Neuronal stem cell (in vitro differentiated cells): ENCODE data around the gene BTBD2.

Source experiments
- DNase-seq: peaks from one replicate; pipeline ENCODE4 v3.0.0-alpha.2; 2013; ENCODE audit warnings: low spot score
- H2AFZ ChIP-seq: one replicate; pipeline ENCODE4 v1.6.1; 2013; ENCODE audit warnings: mild to moderate bottlenecking, low read length, inconsistent platforms
- H2AK5ac ChIP-seq: 2 replicates; pipeline ENCODE4 v1.6.1; 2013; ENCODE audit warnings: low read depth, mild to moderate bottlenecking, inconsistent platforms, low read length, moderate library complexity, mixed read lengths
- H2BK120ac ChIP-seq: 2 replicates; pipeline ENCODE4 v1.6.1; 2013; ENCODE audit warnings: low read depth, mild to moderate bottlenecking, inconsistent platforms, low read length, moderate library complexity, mixed read lengths
- H2BK12ac ChIP-seq: one replicate; pipeline ENCODE4 v1.6.1; 2013; ENCODE audit warnings: low read length, inconsistent platforms
- H2BK15ac ChIP-seq: 2 replicates; pipeline ENCODE4 v1.6.1; 2013; ENCODE audit warnings: mild to moderate bottlenecking, low read length, inconsistent platforms, mixed read lengths
- H2BK5ac ChIP-seq: one replicate; pipeline ENCODE4 v1.6.1; 2013; ENCODE audit warnings: inconsistent platforms, mild to moderate bottlenecking, low read length, moderate library complexity
- H3K14ac ChIP-seq: one replicate; pipeline ENCODE4 v1.6.1; 2013; ENCODE audit warnings: low read length, inconsistent platforms
- H3K18ac ChIP-seq: 2 replicates; pipeline ENCODE4 v1.6.1; 2013; ENCODE audit warnings: low read length, inconsistent platforms
- H3K23ac ChIP-seq: 2 replicates; pipeline ENCODE4 v1.6.1; 2013; ENCODE audit warnings: low read depth, mild to moderate bottlenecking, mixed read lengths, low read length, inconsistent platforms; ENCODE audit not compliant: poor library complexity
- H3K27ac ChIP-seq: replicated peaks from 3 replicates; pipeline ENCODE4 v1.5.1; 2013; ENCODE audit warnings: low read length, inconsistent platforms
- H3K27me3 ChIP-seq, 3 experiments: 2 replicates each; pipeline ENCODE4 v1.6.1; 2013; ENCODE audit warnings: low read length in 3 of 3, mild to moderate bottlenecking in 2 of 3, inconsistent platforms in 1 of 3, low read depth in 1 of 3, mixed read lengths in 1 of 3, moderate library complexity in 1 of 3; ENCODE audit not compliant: control insufficient read depth in 3 of 3, insufficient read depth in 3 of 3
- H3K36me3 ChIP-seq, 2 donors: replicated peaks in 1 of 2; 2 replicates each; pipeline ENCODE4 v1.6.1; 2013; ENCODE audit warnings: low read length in 2 of 2; ENCODE audit not compliant: control insufficient read depth in 2 of 2, insufficient read depth in 2 of 2
- H3K4ac ChIP-seq: 2 replicates; pipeline ENCODE4 v1.6.1; 2013; ENCODE audit warnings: inconsistent platforms, mild to moderate bottlenecking, low read length, moderate library complexity
- H3K4me1 ChIP-seq, 2 donors: 1 replicate in 1 of 2; 2 replicates in 1 of 2; pipeline ENCODE4 v1.6.1; 2013; ENCODE audit warnings: low read length in 2 of 2, low read depth in 1 of 2; ENCODE audit not compliant: control insufficient read depth in 2 of 2, insufficient read depth in 1 of 2
- H3K4me2 ChIP-seq: one replicate; pipeline ENCODE4 v1.6.1; 2013; ENCODE audit warnings: mild to moderate bottlenecking, low read length, inconsistent platforms; ENCODE audit not compliant: insufficient read depth, poor library complexity, severe bottlenecking
- H3K4me3 ChIP-seq, 2 donors: 2 replicates each; pipeline ENCODE4 v1.5.1; 2013; ENCODE audit warnings: low read length in 2 of 2, mild to moderate bottlenecking in 2 of 2, inconsistent platforms in 1 of 2, moderate library complexity in 1 of 2
- H3K79me1 ChIP-seq: one replicate; pipeline ENCODE4 v1.6.1; 2013; ENCODE audit warnings: low read depth, mild to moderate bottlenecking, inconsistent platforms, low read length, moderate library complexity
- H3K9ac ChIP-seq: one replicate; pipeline ENCODE4 v1.6.1; 2013; ENCODE audit warnings: mild to moderate bottlenecking, low read depth, low read length, inconsistent platforms; ENCODE audit not compliant: poor library complexity
- H3K9me3 ChIP-seq, 2 donors: replicated peaks in 1 of 2; 2 replicates each; pipeline versions ENCODE3 to v1.6.1; 2013; ENCODE audit warnings: low read length in 2 of 2, mild to moderate bottlenecking in 2 of 2, inconsistent platforms in 1 of 2, low read depth in 1 of 2, mixed read lengths in 1 of 2, moderate library complexity in 1 of 2; ENCODE audit not compliant: control insufficient read depth in 2 of 2, insufficient read depth in 1 of 2
- H4K8ac ChIP-seq: one replicate; pipeline ENCODE4 v1.6.1; 2013; ENCODE audit warnings: low read depth, mild to moderate bottlenecking, inconsistent platforms, low read length, moderate library complexity
- H4K91ac ChIP-seq: one replicate; pipeline ENCODE4 v1.6.1; 2013; ENCODE audit warnings: low read length, low read depth, mild to moderate bottlenecking, inconsistent platforms; ENCODE audit not compliant: poor library complexity
- WGBS, 2 donors: extraction: QIAGEN DNeasy Blood & Tissue Kit; methylation state at CpG; one replicate each; pipeline ENCODE4 v1.1.7; 2013; ENCODE audit warnings: missing lambda C conversion rate in 2 of 2, mixed read lengths in 1 of 2; ENCODE audit not compliant: insufficient read length in 2 of 2, insufficient replicate concordance in 1 of 2; ENCODE audit errors: extremely low coverage in 2 of 2; 5-methylcytosine and 5-hydroxymethylcytosine counted together

The BTBD2 gene

DNA sequence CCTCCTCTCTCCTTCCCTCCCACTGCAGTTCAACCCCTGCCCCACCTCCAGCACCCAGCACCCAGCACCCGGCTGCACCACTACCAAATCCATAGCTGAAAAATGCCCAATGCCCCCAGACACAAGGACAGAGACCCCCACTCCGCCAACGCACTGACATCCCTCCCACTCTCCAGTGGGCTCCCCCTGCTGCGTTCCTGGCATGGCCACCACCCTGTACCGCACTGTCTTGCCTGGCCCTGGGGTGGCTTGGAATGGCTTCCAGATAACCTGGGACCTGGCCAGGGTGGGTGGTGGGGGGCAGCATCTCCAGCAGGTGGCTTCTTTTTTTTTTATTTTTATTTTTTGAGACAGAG is 41.3 kb upstream of the BTBD2 start:
- Histone ChIP-seq H3K79me1 (peaks cover 9% of the 10 kb centered on the region), H2AFZ (no peak overlapping the region), H4K8ac (no peak overlapping the region), H3K9me3 (no peaks in the 10 kb centered on the region), H3K4me3 (no peak overlapping the region), H3K4me1 (peaks cover 26 to 39% of the 10 kb centered on the region in 2 donors), H3K4ac (no peak overlapping the region), H3K9ac (no peak overlapping the region), H3K4me2 (no peak overlapping the region), H2BK5ac (no peak overlapping the region), H3K18ac (peak overlapping the region; percentile 70), H2BK12ac (peak overlapping the region; percentile 98), H3K27me3 (no peaks in the 10 kb centered on the region), H2AK5ac (peak overlapping the region; percentile 96), H2BK15ac (no peak overlapping the region), H3K36me3 (no peaks in the 10 kb centered on the region), H3K23ac (no peak overlapping the region), H2BK120ac (no peak overlapping the region), H4K91ac (no peak overlapping the region), H3K27ac (no peak overlapping the region), H3K14ac (no peak overlapping the region)
- no CpG with 5 or more reads among the region's 5 CpGs for WGBS, 2 donors
- DNase-seq: no peak

DNA sequence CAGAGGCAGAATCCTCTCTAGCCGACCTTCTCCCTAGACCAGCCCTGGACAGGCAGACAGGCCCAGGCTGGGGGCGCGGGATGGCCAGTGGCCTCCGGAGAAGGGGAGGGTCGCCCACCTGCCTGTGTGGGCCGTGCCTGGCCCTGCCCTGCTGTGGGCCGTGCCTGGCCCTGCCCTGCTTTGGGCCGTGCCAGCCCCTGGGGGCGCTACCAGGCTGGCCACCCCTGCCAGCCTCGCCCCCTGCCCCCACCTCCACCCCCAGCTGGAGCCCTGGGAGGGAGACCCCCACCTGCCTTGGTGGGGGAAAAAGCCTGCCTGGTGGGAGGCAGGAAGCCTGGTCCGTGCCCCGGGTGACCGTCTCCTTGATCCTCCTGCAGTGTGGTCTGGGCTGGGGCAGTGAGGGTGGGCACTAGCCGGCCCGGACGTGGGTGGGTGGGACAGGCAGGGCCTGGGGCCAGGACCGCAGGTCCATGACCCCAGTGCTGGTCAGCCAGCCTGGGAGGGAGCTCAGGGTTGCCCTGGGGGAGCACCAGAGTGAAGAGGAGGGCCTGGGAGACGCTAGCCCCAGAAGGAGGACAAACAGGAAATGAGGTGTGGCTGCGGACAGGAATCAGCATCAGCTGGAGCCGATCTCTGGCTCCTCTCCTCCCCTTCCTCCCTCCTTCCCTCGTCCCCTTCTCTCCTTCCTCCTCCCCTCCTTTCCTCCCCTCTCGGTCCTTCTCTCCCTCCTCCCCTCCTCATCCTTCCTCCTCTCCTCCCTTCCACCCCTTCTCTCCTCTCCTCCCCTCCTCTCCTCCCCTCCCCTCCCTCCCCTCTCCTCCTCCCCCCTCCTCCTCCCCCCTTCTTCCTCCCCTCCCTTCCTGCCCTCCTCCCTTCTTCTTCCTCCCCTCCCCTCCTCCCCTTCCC is 40.7 kb upstream of the BTBD2 start:
- H3K14ac ChIP-seq: peak overlapping the region; percentile 56
- peaks cover 9% of the 10 kb centered on the region for H3K79me1 ChIP-seq
- peak overlapping the region; percentile 89 for H3K4ac ChIP-seq
- H4K91ac ChIP-seq: peak overlapping the region; percentile 64
- H2BK12ac ChIP-seq: peak overlapping the region; percentile 16
- no peak overlapping the region for H3K27ac ChIP-seq
- DNase-seq: no peak
- H3K4me3 ChIP-seq: peak overlapping the region in 1 of 2 donors; percentile 17
- peak overlapping the region; percentile 97 for H2BK15ac ChIP-seq
- no peaks in the 10 kb centered on the region for H3K27me3 ChIP-seq
- peaks cover 28 to 39% of the 10 kb centered on the region in 2 donors for H3K4me1 ChIP-seq
- no CpG with 5 or more reads among the region's 22 CpGs for WGBS, 2 donors
- H2BK120ac ChIP-seq: peak overlapping the region; percentile 72
- no peak overlapping the region for H3K4me2 ChIP-seq
- H2AFZ ChIP-seq: peak overlapping the region; percentile 78
- H3K9me3 ChIP-seq: no peaks in the 10 kb centered on the region
- H3K36me3 ChIP-seq: no peaks in the 10 kb centered on the region
- H3K9ac ChIP-seq: no peak overlapping the region
- H3K18ac ChIP-seq: peak overlapping the region; percentile 98
- peak overlapping the region; percentile 17 for H4K8ac ChIP-seq
- H2BK5ac ChIP-seq: peak overlapping the region; percentile 26
- peak overlapping the region; percentile 95 for H2AK5ac ChIP-seq
- peak overlapping the region; percentile 55 for H3K23ac ChIP-seq

DNA sequence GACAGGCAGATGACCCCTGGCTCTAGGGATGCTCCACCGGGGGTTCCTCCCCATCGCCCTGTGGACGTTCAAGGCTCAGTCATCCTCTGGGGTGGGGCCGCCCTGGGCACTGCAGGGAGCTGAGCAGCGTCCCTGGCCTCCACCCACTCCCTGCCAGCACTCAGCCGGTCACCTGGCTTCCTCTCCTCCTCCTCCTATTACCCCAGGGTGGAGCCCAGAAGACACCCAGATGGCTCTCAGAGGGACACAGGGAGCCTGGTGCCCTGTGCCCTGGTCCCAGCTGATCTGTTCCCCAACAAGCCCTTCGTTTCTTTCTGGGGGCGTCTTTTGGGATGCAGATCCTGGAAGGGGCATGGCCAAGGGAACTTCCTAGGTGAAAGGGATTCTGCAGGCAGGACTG is 39.2 kb upstream of the BTBD2 start:
- Histone ChIP-seq H2BK15ac (peak overlapping the region; percentile 81), H2BK12ac (peak overlapping the region; percentile 33), H3K27me3 (no peaks in the 10 kb centered on the region), H2AK5ac (peak overlapping the region; percentile 96), H3K4me3 (no peak overlapping the region), H3K4me1 (peaks cover 19 to 35% of the 10 kb centered on the region in 2 donors), H3K4ac (no peak overlapping the region), H2AFZ (no peak overlapping the region), H3K14ac (no peak overlapping the region), H3K9me3 (no peaks in the 10 kb centered on the region), H3K18ac (peak overlapping the region; percentile 64), H3K79me1 (peaks cover 10% of the 10 kb centered on the region), H4K8ac (no peak overlapping the region), H3K27ac (no peak overlapping the region), H3K4me2 (no peak overlapping the region), H3K9ac (no peak overlapping the region), H3K23ac (no peak overlapping the region), H2BK5ac (no peak overlapping the region), H3K36me3 (no peaks in the 10 kb centered on the region), H2BK120ac (no peak overlapping the region), H4K91ac (no peak overlapping the region)
- WGBS, 2 donors: no CpG with 5 or more reads among the region's 8 CpGs
- DNase-seq: no peak

DNA sequence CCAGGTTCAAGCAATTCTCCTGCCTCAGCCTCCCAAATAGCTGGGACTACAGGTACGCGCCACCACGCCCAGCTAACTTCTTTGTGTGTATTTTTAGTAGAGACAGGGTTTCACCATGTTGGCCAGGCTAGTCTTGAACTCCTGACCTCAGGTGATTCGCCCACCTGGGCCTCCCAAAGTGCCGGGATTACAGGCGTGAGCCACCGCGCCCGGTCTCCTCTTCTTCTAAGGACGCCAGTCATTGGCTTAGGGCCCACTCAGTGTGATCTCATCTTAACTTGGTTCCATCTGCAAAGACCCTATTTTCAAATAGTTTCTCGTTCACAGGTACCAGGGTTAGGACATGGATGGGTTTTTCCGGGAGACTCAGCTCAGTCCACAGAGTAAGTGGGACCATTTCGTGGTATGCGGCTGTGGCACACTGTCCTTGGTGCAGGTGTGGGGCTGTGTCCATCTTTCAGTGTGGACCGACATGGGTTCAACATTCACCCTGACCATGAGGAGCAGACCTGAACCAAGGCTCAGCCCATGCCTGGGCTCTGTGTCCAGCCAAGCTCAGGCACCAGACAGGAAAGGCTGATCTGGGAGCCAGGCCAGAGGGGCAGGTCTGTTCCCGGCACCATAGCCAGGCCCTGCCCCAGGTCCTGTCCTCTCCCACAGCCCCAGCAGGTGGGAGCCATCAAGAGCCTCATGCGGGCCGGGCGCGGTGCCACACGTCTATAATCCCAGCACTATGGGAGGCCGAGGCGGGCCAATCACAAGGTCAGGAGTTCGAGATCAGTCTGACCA is 38.3 kb upstream of the BTBD2 start:
- H2BK120ac ChIP-seq: no peak overlapping the region
- DNase-seq: no peak
- no peak overlapping the region for H4K91ac ChIP-seq
- no peak overlapping the region for H3K4me2 ChIP-seq
- H2BK5ac ChIP-seq: no peak overlapping the region
- peak overlapping the region; percentile 24 for H2AK5ac ChIP-seq
- peaks cover 23 to 35% of the 10 kb centered on the region in 2 donors for H3K4me1 ChIP-seq
- H3K27ac ChIP-seq: no peak overlapping the region
- no peak overlapping the region for H4K8ac ChIP-seq
- no peak overlapping the region for H2AFZ ChIP-seq
- peak overlapping the region; percentile 60 for H2BK15ac ChIP-seq
- no peak overlapping the region for H3K4me3 ChIP-seq
- H3K79me1 ChIP-seq: peaks cover 15% of the 10 kb centered on the region
- no peak overlapping the region for H3K4ac ChIP-seq
- no peaks in the 10 kb centered on the region for H3K9me3 ChIP-seq
- no peak overlapping the region for H3K23ac ChIP-seq
- H3K36me3 ChIP-seq: peaks cover 4 to 5% of the 10 kb centered on the region in 2 donors
- H3K18ac ChIP-seq: no peak overlapping the region
- no peak overlapping the region for H3K9ac ChIP-seq
- H2BK12ac ChIP-seq: peak overlapping the region; percentile 24
- H3K14ac ChIP-seq: no peak overlapping the region
- WGBS, 2 donors: no CpG with 5 or more reads among the region's 24 CpGs
- H3K27me3 ChIP-seq: no peaks in the 10 kb centered on the region
